HL-60 (cell line): ENCODE measurements around the gene MRPL37.

Source experiments
- DNase-seq, 2 experiments: peaks; one replicate each; pipeline ENCODE4 v3.0.0-alpha.2; 2010 to 2020; ENCODE audit warnings: low read depth in 1 of 2, low spot score in 1 of 2
- H3K27ac ChIP-seq: fragments of 250-450 bp; sonication (Bioruptor Pico); replicated peaks from 2 replicates; pipeline ENCODE4 v1.5.1; 2020; ENCODE audit warnings: mild to moderate bottlenecking, moderate library complexity
- H3K27me3 ChIP-seq: fragments of 250-450 bp; sonication (Bioruptor Pico); 2 replicates; pipeline ENCODE4 v1.5.1; 2021; ENCODE audit warnings: mild to moderate bottlenecking, moderate library complexity; ENCODE audit not compliant: insufficient read depth, poor library complexity, severe bottlenecking
- H3K4me3 ChIP-seq: replicated peaks from 2 replicates; pipeline ENCODE4 v1.5.1; 2011; ENCODE audit warnings: mild to moderate bottlenecking, control low read depth, low read length; ENCODE audit not compliant: insufficient read depth
- GABPA ChIP-seq: IDR thresholded peaks from 2 replicates; pipeline ENCODE4 v1.6.1; 2012; ENCODE audit warnings: low read depth
- POLR2AphosphoS5 ChIP-seq: IDR thresholded peaks from 2 replicates; pipeline ENCODE4 v1.6.1; 2012; ENCODE audit warnings: low read depth
- SPI1 ChIP-seq: IDR thresholded peaks from 2 replicates; pipeline ENCODE4 v1.6.1; 2012; ENCODE audit warnings: low read depth, mild to moderate bottlenecking, borderline replicate concordance
- TF ChIP-seq, protein P1 (sequence below): IDR thresholded peaks from one replicate; pipeline ENCODE4 v1.5.1; 2011; ENCODE audit warnings: low read length, control low read depth, inconsistent platforms; ENCODE audit not compliant: insufficient read depth
- TF ChIP-seq, protein P2 (sequence below): IDR thresholded peaks from 2 replicates; pipeline ENCODE4 v1.6.1; 2012; ENCODE audit warnings: low read depth; ENCODE audit not compliant: insufficient replicate concordance

Gene MRPL37

DNA sequence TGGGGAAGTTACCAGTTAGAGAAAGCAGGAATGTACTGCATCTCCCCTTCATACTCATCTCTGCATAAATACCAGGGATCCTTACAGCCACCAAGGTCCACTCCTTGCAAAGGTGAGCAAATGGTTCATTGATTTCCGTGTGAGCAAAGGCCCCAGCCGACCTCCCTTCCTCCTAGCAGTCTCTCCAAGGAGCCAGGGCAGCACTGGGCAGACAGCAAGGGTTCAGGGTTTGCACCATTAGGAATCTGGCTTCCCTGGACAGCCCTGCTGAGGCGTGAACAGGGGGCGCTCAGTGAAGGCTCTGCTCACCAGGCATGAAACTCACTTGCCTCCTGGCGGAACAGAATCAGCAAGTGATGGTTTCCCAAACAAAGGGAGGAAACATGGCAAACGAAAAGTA, 65.7 kb downstream of the MRPL37 start:
- TF ChIP-seq, protein P1, sequence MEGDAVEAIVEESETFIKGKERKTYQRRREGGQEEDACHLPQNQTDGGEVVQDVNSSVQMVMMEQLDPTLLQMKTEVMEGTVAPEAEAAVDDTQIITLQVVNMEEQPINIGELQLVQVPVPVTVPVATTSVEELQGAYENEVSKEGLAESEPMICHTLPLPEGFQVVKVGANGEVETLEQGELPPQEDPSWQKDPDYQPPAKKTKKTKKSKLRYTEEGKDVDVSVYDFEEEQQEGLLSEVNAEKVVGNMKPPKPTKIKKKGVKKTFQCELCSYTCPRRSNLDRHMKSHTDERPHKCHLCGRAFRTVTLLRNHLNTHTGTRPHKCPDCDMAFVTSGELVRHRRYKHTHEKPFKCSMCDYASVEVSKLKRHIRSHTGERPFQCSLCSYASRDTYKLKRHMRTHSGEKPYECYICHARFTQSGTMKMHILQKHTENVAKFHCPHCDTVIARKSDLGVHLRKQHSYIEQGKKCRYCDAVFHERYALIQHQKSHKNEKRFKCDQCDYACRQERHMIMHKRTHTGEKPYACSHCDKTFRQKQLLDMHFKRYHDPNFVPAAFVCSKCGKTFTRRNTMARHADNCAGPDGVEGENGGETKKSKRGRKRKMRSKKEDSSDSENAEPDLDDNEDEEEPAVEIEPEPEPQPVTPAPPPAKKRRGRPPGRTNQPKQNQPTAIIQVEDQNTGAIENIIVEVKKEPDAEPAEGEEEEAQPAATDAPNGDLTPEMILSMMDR = no peak
- TF ChIP-seq GABPA = no peak
- TF ChIP-seq POLR2AphosphoS5 = no peak
- TF ChIP-seq SPI1 = no peak

DNA sequence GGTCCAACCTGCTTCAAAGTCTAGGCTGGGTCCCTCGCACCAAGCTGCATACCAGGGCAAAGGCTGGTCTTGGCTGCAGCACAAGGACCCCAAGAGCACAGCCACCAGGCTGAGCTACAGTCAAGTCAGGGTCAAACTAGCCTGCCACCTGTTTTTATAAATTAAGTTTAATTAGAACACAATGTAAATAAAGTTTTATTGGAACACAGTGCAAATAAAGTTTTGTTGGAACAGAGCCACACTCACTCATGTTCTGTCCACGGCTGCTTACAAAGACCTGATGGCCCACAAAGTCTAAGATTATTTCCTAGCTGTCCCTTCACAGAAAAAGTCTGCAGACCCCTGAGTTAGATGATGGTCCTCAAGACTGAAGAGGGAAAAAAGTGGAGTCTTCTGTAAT, 66.2 kb downstream of the MRPL37 start:
- no peak overlapping the region for H3K27ac ChIP-seq
- H3K27me3 ChIP-seq = no peaks in the 10 kb centered on the region
- TF ChIP-seq GABPA = no peak
- TF ChIP-seq, protein P1 = no peak
- TF ChIP-seq POLR2AphosphoS5 = no peak
- H3K4me3 ChIP-seq = no peak overlapping the region
- no peak for DNase-seq

More for the DNA sequence above, 65.7 kb downstream of the MRPL37 start:
- DNase-seq = no peak
- no peak overlapping the region for H3K4me3 ChIP-seq
- H3K27me3 ChIP-seq = no peaks in the 10 kb centered on the region
- H3K27ac ChIP-seq = no peak overlapping the region

DNA sequence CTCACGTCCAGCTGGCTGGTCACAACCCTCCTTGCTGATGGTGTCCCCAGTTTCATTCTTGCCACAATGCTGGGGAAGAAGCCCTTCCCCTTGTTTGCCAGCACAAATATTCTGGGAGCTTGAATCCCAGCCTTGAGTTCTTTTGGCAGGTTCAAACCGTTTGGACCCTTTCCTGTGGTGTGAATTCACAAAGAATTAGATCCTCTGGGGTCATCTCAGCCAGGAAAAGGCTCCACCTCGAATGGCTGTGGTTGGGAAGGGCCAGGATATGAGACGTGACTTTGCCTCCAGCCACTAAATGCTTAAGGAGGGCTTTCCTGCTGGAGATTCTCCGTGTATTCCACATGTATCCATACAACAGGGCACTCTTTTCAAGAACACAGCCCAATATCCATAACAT, 66.9 kb downstream of the MRPL37 start:
- TF ChIP-seq SPI1 (no peak), GABPA (no peak)
- TF ChIP-seq, protein P1 = no peak
- TF ChIP-seq, protein P2, sequence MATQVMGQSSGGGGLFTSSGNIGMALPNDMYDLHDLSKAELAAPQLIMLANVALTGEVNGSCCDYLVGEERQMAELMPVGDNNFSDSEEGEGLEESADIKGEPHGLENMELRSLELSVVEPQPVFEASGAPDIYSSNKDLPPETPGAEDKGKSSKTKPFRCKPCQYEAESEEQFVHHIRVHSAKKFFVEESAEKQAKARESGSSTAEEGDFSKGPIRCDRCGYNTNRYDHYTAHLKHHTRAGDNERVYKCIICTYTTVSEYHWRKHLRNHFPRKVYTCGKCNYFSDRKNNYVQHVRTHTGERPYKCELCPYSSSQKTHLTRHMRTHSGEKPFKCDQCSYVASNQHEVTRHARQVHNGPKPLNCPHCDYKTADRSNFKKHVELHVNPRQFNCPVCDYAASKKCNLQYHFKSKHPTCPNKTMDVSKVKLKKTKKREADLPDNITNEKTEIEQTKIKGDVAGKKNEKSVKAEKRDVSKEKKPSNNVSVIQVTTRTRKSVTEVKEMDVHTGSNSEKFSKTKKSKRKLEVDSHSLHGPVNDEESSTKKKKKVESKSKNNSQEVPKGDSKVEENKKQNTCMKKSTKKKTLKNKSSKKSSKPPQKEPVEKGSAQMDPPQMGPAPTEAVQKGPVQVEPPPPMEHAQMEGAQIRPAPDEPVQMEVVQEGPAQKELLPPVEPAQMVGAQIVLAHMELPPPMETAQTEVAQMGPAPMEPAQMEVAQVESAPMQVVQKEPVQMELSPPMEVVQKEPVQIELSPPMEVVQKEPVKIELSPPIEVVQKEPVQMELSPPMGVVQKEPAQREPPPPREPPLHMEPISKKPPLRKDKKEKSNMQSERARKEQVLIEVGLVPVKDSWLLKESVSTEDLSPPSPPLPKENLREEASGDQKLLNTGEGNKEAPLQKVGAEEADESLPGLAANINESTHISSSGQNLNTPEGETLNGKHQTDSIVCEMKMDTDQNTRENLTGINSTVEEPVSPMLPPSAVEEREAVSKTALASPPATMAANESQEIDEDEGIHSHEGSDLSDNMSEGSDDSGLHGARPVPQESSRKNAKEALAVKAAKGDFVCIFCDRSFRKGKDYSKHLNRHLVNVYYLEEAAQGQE = no peak
- DNase-seq = no peak
- no peak overlapping the region for H3K4me3 ChIP-seq
- no peak overlapping the region for H3K27ac ChIP-seq
- no peaks in the 10 kb centered on the region for H3K27me3 ChIP-seq
